ENCODE results near the gene DUS2. TPM values are rescaled to one million over a fixed set of nuclear protein-coding genes. Genes with fewer than 3 reads are reported as not detected.

Gene DUS2
- total and polyA plus RNA-seq, 9 of the 15 experiments (the other 6 are each of a cell fraction or from before 2014, with no cell fraction given) = 5.8 to 22.5 (median 20.6) TPM

GRCh38 chr16:68022728-68023537 lies at the start of gene DUS2, which contains the start of gene DDX28 (continued):
- peak; percentile 52; the same call in 1 of the 2 replicates for TF ChIP-seq E2F4 (CRISPR knock-in tag; IDR thresholded peaks at IDR 0.05; ENCODE audit: low read depth)
- peak; percentile 71 for TF ChIP-seq FOXP1 (CRISPR knock-in tag; IDR thresholded peaks at IDR 0.05)
- TF ChIP-seq MXI1 (IDR thresholded peaks at IDR 0.05; ENCODE audit: low read depth, low read length) = peak; percentile 81
- TF ChIP-seq CBFA2T2 (conservative IDR thresholded peaks at IDR 0.05) = no peak
- peak; percentile 98 for TF ChIP-seq ATF1 (CRISPR knock-in tag; IDR thresholded peaks at IDR 0.05)
- peak; percentile 100 for TF ChIP-seq ATF1 (tag; IDR thresholded peaks at IDR 0.05)
- TF ChIP-seq MYNN (IDR thresholded peaks at IDR 0.05) = no peak
- 0 out of 2 replicates have a peak, but pooled peaks have one; percentile 29 for TF ChIP-seq MYNN (CRISPR knock-in tag; IDR thresholded peaks at IDR 0.05)
- TF ChIP-seq TFE3 (CRISPR knock-in tag; IDR thresholded peaks at IDR 0.05) = peak; percentile 43; the same call in 1 of the 2 replicates
- TF ChIP-seq MBD2 (IDR thresholded peaks at IDR 0.05; ENCODE audit: borderline replicate concordance, low read depth) = peak; percentile 82
- TF ChIP-seq NFE2L1 (tag; IDR thresholded peaks at IDR 0.05; ENCODE audit: borderline replicate concordance, low read depth) = no peak
- TF ChIP-seq SIX5 (IDR thresholded peaks at IDR 0.05; ENCODE audit: borderline replicate concordance in 1 of 2, insufficient read depth in 1 of 2, low read depth in 1 of 2, low read length in 2 of 2) = peak; percentile 29 to 48; a peak in 3 of 4 replicates
- TF ChIP-seq TAF9B (IDR thresholded peaks at IDR 0.05; ENCODE audit: partially characterized antibody) = peak; percentile 92
- TF ChIP-seq ZNF830 (CRISPR knock-in tag; IDR thresholded peaks at IDR 0.05) = 0 out of 2 replicates have a peak, but pooled peaks have one; percentile 36
- peak in 1 of 2 experiments; percentile 88; a peak in 2 of 4 replicates for TF ChIP-seq MLLT1 (IDR thresholded peaks at IDR 0.05)
- no peak for TF ChIP-seq KLF1 (tag; IDR thresholded peaks at IDR 0.05)
- peak; percentile 22; the same call in 1 of the 2 replicates for TF ChIP-seq FOXM1 (IDR thresholded peaks at IDR 0.05; ENCODE audit: low read depth)
- TF ChIP-seq FOXM1 (CRISPR knock-in tag; IDR thresholded peaks at IDR 0.05; ENCODE audit: low read depth) = no peak
- peak in 1 of 2 experiments; percentile 38 for TF ChIP-seq AFF1 (IDR thresholded peaks at IDR 0.05; ENCODE audit: low read depth in 1 of 2, partially characterized antibody in 2 of 2)
- TF ChIP-seq ELF4 (CRISPR knock-in tag; IDR thresholded peaks at IDR 0.05) = no peak
